HL-60 (cell line): Measurements from ENCODE around the gene FHAD1.

Experiments used
- CTCF ChIP-seq: IDR thresholded peaks from one replicate; pipeline ENCODE4 v1.5.1; 2011; ENCODE audit warnings: low read length, control low read depth, inconsistent platforms; ENCODE audit not compliant: insufficient read depth
- GABPA ChIP-seq: IDR thresholded peaks from 2 replicates; pipeline ENCODE4 v1.6.1; 2012; ENCODE audit warnings: low read depth
- POLR2AphosphoS5 ChIP-seq: IDR thresholded peaks from 2 replicates; pipeline ENCODE4 v1.6.1; 2012; ENCODE audit warnings: low read depth
- SPI1 ChIP-seq: IDR thresholded peaks from 2 replicates; pipeline ENCODE4 v1.6.1; 2012; ENCODE audit warnings: low read depth, mild to moderate bottlenecking, borderline replicate concordance

GRCh38 chr1:15231714-15232201, 15.3 kb upstream of the FHAD1 start:
- TF ChIP-seq CTCF = no peak
- TF ChIP-seq POLR2AphosphoS5 = no peak
- TF ChIP-seq SPI1 = no peak
- no peak for TF ChIP-seq GABPA
